Thyroid gland (tissue), 4 donors: ENCODE measurements around the gene ABCA2. TPM values are rescaled to one million over a fixed set of nuclear protein-coding genes. Genes with fewer than 3 reads are reported as not detected.

Experiments used
- DNase-seq, 2 donors: peaks; one replicate each; pipeline ENCODE4 v3.0.0-alpha.2; 2019
- H3K27ac ChIP-seq, 3 donors: fragments of 200-600 bp; sonication (generic); 1 replicate in 2 of 3; 2 replicates in 1 of 3; pipeline ENCODE4 v1.5.1; 2016 to 2019; ENCODE audit warnings: mild to moderate bottlenecking in 1 of 3, moderate library complexity in 1 of 3
- H3K27me3 ChIP-seq: fragments of 200-600 bp; sonication (generic); one replicate; pipeline ENCODE4 v1.5.1; 2019
- H3K36me3 ChIP-seq, 2 donors: fragments of 200-600 bp; sonication (generic); one replicate each; pipeline ENCODE4 v1.5.1; 2016 to 2019
- H3K4me1 ChIP-seq, 2 donors: fragments of 200-600 bp; sonication (generic); one replicate each; pipeline ENCODE4 v1.5.1; 2017 to 2019
- H3K4me3 ChIP-seq, 3 donors: fragments of 200-600 bp; sonication (generic); replicated peaks in 1 of 3; 1 replicate in 2 of 3; 2 replicates in 1 of 3; pipeline ENCODE4 v1.5.1; 2016; ENCODE audit warnings: mild to moderate bottlenecking in 1 of 3
- H3K9me3 ChIP-seq: fragments of 200-600 bp; sonication (generic); one replicate; pipeline ENCODE4 v1.5.1; 2017
- CTCF ChIP-seq, 6 experiments: fragments of 200-600 bp in 3 of 6; fragments of 450-650 bp in 3 of 6; sonication (generic) in 3 of 6; IDR thresholded peaks; one replicate each; pipeline ENCODE4 v1.5.1; 2016 to 2019; ENCODE audit warnings: antibody characterized with exemption in 6 of 6, mild to moderate bottlenecking in 2 of 6, inconsistent platforms in 1 of 6, moderate library complexity in 1 of 6
- POLR2A ChIP-seq, 2 donors: fragments of 450-650 bp; IDR thresholded peaks; one replicate each; pipeline ENCODE4 v1.6.1; 2017; ENCODE audit warnings: antibody characterized with exemption in 2 of 2, mild to moderate bottlenecking in 2 of 2, moderate library complexity in 1 of 2
- WGBS, 2 donors: methylation state at CpG; one replicate each; pipeline ENCODE4 v1.1.5; 2017; 5-methylcytosine and 5-hydroxymethylcytosine counted together
- intact Hi-C: fragments of 100-400 bp; cut with DNase I; formaldehyde crosslinking; loops from one replicate; pipeline ENCODE4 v1.15.1; 2023
- total RNA-seq, 4 donors: library from RNA; depleted of rRNA; stranded (reverse); fragments of >200 nt; gene quantifications; one replicate each; pipeline ENCODE4 v1.2.3, GENCODE V29; 2016

The ABCA2 gene
- total RNA-seq, 4 donors from 2014 or later, result 36.8 to 59.7 (median 50.2) TPM

GRCh38 chr9:136994180-136994887, 33.7 kb downstream of the ABCA2 start:
- no peak for DNase-seq
- Histone ChIP-seq H3K4me1 (peaks cover 46 to 69% of the 10 kb centered on the region in 2 donors), H3K27ac (peak overlapping the region in 1 of 3 donors; percentile 78), H3K4me3 (peak overlapping the region in 1 of 3 donors; percentile 24), H3K36me3 (no peaks in the 10 kb centered on the region), H3K9me3 (no peaks in the 10 kb centered on the region), H3K27me3 (no peaks in the 10 kb centered on the region)
- WGBS, 2 donors, result 65 to 71% methylated on average over 16 to 19 of the region's 54 CpGs
- TF ChIP-seq CTCF (IDR thresholded peaks at IDR 0.05) (no peak), POLR2A (IDR thresholded peaks at IDR 0.05) (no peak)
- intact Hi-C loops, result no loop called here

GRCh38 chr9:136992819-136993369, 35.1 kb downstream of the ABCA2 start:
- TF ChIP-seq CTCF (IDR thresholded peaks at IDR 0.05) (no peak), POLR2A (IDR thresholded peaks at IDR 0.05) (no peak)
- no peaks in the 10 kb centered on the region for H3K36me3 ChIP-seq
- DNase-seq, result no peak
- H3K4me1 ChIP-seq, result peaks cover 46 to 62% of the 10 kb centered on the region in 2 donors
- intact Hi-C loops, result no loop called here
- H3K27ac ChIP-seq, result peak overlapping the region in 2 of 3 donors; percentile 35 to 78
- H3K9me3 ChIP-seq, result no peaks in the 10 kb centered on the region
- WGBS, 2 donors, result no CpG with 5 or more reads among the region's 18 CpGs
- peak overlapping the region in 2 of 3 donors; percentile 46 to 75 for H3K4me3 ChIP-seq
- H3K27me3 ChIP-seq, result no peaks in the 10 kb centered on the region

GRCh38 chr9:136991993-136992818, 35.8 kb downstream of the ABCA2 start, which contains the start of gene PAXX:
TSS of gene PAXX (plus strand) at chr9:136992422. CDS start at chr9:136992444, 22 bp downstream.
- intact Hi-C loops, result no loop called here
- peaks cover 44 to 55% of the 10 kb centered on the region in 2 donors for H3K4me1 ChIP-seq
- DNase-seq, result peak; percentile 91 to 92
- TF ChIP-seq POLR2A (IDR thresholded peaks at IDR 0.05), result peak in 1 of 2 donors; percentile 53
- peak in 1 of 6 experiments; percentile 12 for TF ChIP-seq CTCF (IDR thresholded peaks at IDR 0.05)
- 13% methylated on average over 3 of the region's 92 CpGs; no CpG with 5 or more reads in 1 of the 2 donors for WGBS, 2 donors
- no peaks in the 10 kb centered on the region for H3K36me3 ChIP-seq
- peak within 1 kb of the TSS in 2 of 3 donors; percentile 46 to 75 for H3K4me3 ChIP-seq
- H3K9me3 ChIP-seq, result no peaks in the 10 kb centered on the region
- H3K27ac ChIP-seq, result peak within 1 kb of the TSS; percentile 57 to 78 (median 74)
- H3K27me3 ChIP-seq, result no peaks in the 10 kb centered on the region

- H3K27me3 ChIP-seq, result no peaks in the 10 kb centered on the region
- TF ChIP-seq CTCF (IDR thresholded peaks at IDR 0.05) (no peak), POLR2A (IDR thresholded peaks at IDR 0.05) (no peak)
- H3K36me3 ChIP-seq, result no peaks in the 10 kb centered on the region
- no peaks in the 10 kb centered on the region for H3K9me3 ChIP-seq
- H3K4me1 ChIP-seq, result peaks cover 27 to 39% of the 10 kb centered on the region in 2 donors
- DNase-seq, result no peak
- WGBS, 2 donors, result 66 to 69% methylated on average over 10 of the region's 10 CpGs
- intact Hi-C loops, result no loop called here
- no peak overlapping the region for H3K4me3 ChIP-seq
- H3K27ac ChIP-seq, result no peak overlapping the region
Observed at GRCh38 chr9:136990242-136990911, 37.7 kb downstream of the ABCA2 start.
